Suprapubic skin (tissue), 4 donors: Measurements from ENCODE around the gene KLF9. TPM values are rescaled to one million over a fixed set of nuclear protein-coding genes. Genes with fewer than 3 reads are reported as not detected.

Experiments
- DNase-seq, 2 donors: peaks; one replicate each; pipeline ENCODE4 v3.0.0-alpha.2; 2019; ENCODE audit warnings: low spot score in 2 of 2
- H3K27ac ChIP-seq: fragments of 200-600 bp; sonication (generic); one replicate; pipeline ENCODE4 v1.5.1; 2019
- H3K27me3 ChIP-seq: fragments of 200-600 bp; sonication (generic); one replicate; pipeline ENCODE4 v1.5.1; 2019
- H3K36me3 ChIP-seq: fragments of 200-600 bp; sonication (generic); one replicate; pipeline ENCODE4 v1.5.1; 2019
- H3K4me1 ChIP-seq: fragments of 200-600 bp; sonication (generic); one replicate; pipeline ENCODE4 v1.5.1; 2019
- H3K4me3 ChIP-seq: fragments of 200-600 bp; sonication (generic); one replicate; pipeline ENCODE4 v1.5.1; 2019; ENCODE audit warnings: mild to moderate bottlenecking
- H3K9me3 ChIP-seq: fragments of 200-600 bp; sonication (generic); one replicate; pipeline ENCODE4 v1.5.1; 2019
- EP300 ChIP-seq: sonication (generic); formaldehyde crosslinking; IDR thresholded peaks from one replicate; pipeline ENCODE4 v1.6.1; 2017; ENCODE audit warnings: antibody characterized with exemption
- POLR2A ChIP-seq, 2 donors: fragments of 450-650 bp; IDR thresholded peaks; one replicate each; pipeline ENCODE4 v1.6.1; 2017; ENCODE audit warnings: antibody characterized with exemption in 2 of 2, mild to moderate bottlenecking in 2 of 2, moderate library complexity in 2 of 2
- POLR2AphosphoS5 ChIP-seq, 3 donors: sonication (generic); formaldehyde crosslinking; IDR thresholded peaks; one replicate each; pipeline ENCODE4 v1.6.1; 2017; ENCODE audit warnings: antibody characterized with exemption in 3 of 3
- WGBS: methylation state at CpG from one replicate; pipeline ENCODE4 v1.1.5; 2018; 5-methylcytosine and 5-hydroxymethylcytosine counted together
- total RNA-seq, 4 donors: library from RNA; depleted of rRNA; stranded (reverse); fragments of >200 nt; gene quantifications; one replicate each; pipeline ENCODE4 v1.1.0, GENCODE V29; 2016
- TF ChIP-seq, protein P1 (sequence below), 2 donors: fragments of 200-600 bp in 1 of 2; fragments of 450-650 bp in 1 of 2; sonication (generic) in 1 of 2; IDR thresholded peaks; one replicate each; pipeline ENCODE4 v1.5.1; 2016 to 2019; ENCODE audit warnings: antibody characterized with exemption in 2 of 2, mild to moderate bottlenecking in 1 of 2, moderate library complexity in 1 of 2

The KLF9 gene
- total RNA-seq, 4 donors from 2014 or later: 90.0 to 118 (median 109) TPM

- Histone ChIP-seq H3K36me3 (peaks cover 6% of the 10 kb centered on the region), H3K27ac (no peak overlapping the region), H3K4me1 (peaks cover 54% of the 10 kb centered on the region), H3K9me3 (no peaks in the 10 kb centered on the region), H3K27me3 (no peaks in the 10 kb centered on the region), H3K4me3 (peak overlapping the region; percentile 98)
- WGBS: 66% methylated on average over 3 of the region's 3 CpGs
- no peak for TF ChIP-seq EP300
- TF ChIP-seq POLR2A (IDR thresholded peaks at IDR 0.05): no peak
- peak in 1 of 2 donors; percentile 38 for DNase-seq
Observed at GRCh38 chr9:70409280-70409679, 5.2 kb downstream of the KLF9 start.

- Histone ChIP-seq H3K27me3 (no peaks in the 10 kb centered on the region), H3K27ac (peak overlapping the region; percentile 2), H3K9me3 (no peaks in the 10 kb centered on the region), H3K4me1 (peaks cover 61% of the 10 kb centered on the region), H3K4me3 (peak overlapping the region; percentile 17), H3K36me3 (peaks cover 6% of the 10 kb centered on the region)
- 92% methylated on average over 5 of the region's 5 CpGs for WGBS
- TF ChIP-seq POLR2AphosphoS5 (IDR thresholded peaks at IDR 0.05) (no peak), EP300 (no peak), POLR2A (IDR thresholded peaks at IDR 0.05) (no peak)
- DNase-seq: peak in 1 of 2 donors; percentile 53
Observed at GRCh38 chr9:70408393-70409040, 5.9 kb downstream of the KLF9 start.

DNA sequence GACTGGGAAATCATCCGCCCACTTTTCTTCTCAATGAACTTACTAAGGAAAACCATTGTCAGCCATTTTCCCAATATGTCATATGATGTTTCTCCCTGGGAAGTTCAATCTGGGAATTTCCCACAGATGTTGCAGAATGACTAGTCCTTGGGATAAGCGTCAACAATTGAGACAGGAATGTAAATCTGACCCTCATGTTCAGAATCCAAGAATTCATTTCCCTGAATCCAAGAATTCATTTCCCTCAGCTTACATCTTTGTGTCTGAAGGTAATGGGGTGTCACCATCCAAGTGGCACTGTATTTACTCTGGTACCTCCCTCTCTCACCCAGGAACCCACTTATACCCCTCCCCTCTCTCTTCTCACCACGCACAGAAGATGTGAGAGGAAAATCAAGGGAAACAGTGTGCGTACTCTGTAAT is 7.4 kb downstream of the KLF9 start:
- peak overlapping the region; percentile 2 for H3K27ac ChIP-seq

GRCh38 chr9:70406434-70406862 is 8.0 kb downstream of the KLF9 start:
- peaks cover 80% of the 10 kb centered on the region for H3K4me1 ChIP-seq
- peak overlapping the region; percentile 17 for H3K4me3 ChIP-seq
- H3K27me3 ChIP-seq: no peaks in the 10 kb centered on the region
- peaks cover 6% of the 10 kb centered on the region for H3K36me3 ChIP-seq
- DNase-seq: peak in 1 of 2 donors; percentile 48
- 51% methylated on average over 6 of the region's 6 CpGs for WGBS
- H3K9me3 ChIP-seq: no peaks in the 10 kb centered on the region
- TF ChIP-seq POLR2A (IDR thresholded peaks at IDR 0.05) (no peak), POLR2AphosphoS5 (IDR thresholded peaks at IDR 0.05) (no peak), EP300 (no peak)
- TF ChIP-seq, protein P1, sequence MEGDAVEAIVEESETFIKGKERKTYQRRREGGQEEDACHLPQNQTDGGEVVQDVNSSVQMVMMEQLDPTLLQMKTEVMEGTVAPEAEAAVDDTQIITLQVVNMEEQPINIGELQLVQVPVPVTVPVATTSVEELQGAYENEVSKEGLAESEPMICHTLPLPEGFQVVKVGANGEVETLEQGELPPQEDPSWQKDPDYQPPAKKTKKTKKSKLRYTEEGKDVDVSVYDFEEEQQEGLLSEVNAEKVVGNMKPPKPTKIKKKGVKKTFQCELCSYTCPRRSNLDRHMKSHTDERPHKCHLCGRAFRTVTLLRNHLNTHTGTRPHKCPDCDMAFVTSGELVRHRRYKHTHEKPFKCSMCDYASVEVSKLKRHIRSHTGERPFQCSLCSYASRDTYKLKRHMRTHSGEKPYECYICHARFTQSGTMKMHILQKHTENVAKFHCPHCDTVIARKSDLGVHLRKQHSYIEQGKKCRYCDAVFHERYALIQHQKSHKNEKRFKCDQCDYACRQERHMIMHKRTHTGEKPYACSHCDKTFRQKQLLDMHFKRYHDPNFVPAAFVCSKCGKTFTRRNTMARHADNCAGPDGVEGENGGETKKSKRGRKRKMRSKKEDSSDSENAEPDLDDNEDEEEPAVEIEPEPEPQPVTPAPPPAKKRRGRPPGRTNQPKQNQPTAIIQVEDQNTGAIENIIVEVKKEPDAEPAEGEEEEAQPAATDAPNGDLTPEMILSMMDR (IDR thresholded peaks at IDR 0.05): no peak
- H3K27ac ChIP-seq: peak overlapping the region; percentile 2

More for the DNA sequence above, 7.4 kb downstream of the KLF9 start:
- Histone ChIP-seq H3K9me3 (no peaks in the 10 kb centered on the region), H3K36me3 (peaks cover 6% of the 10 kb centered on the region), H3K4me1 (peaks cover 75% of the 10 kb centered on the region), H3K4me3 (peak overlapping the region; percentile 17), H3K27me3 (no peaks in the 10 kb centered on the region)
- DNase-seq: no peak
- 43% methylated on average over 4 of the region's 4 CpGs for whole genome bisulfite sequencing
- peak in 1 of 3 donors; percentile 11 for TF ChIP-seq POLR2AphosphoS5 (IDR thresholded peaks at IDR 0.05)
- no peak for TF ChIP-seq POLR2A (IDR thresholded peaks at IDR 0.05)
- no peak for TF ChIP-seq EP300
- TF ChIP-seq, protein P1 (IDR thresholded peaks at IDR 0.05): no peak

DNA sequence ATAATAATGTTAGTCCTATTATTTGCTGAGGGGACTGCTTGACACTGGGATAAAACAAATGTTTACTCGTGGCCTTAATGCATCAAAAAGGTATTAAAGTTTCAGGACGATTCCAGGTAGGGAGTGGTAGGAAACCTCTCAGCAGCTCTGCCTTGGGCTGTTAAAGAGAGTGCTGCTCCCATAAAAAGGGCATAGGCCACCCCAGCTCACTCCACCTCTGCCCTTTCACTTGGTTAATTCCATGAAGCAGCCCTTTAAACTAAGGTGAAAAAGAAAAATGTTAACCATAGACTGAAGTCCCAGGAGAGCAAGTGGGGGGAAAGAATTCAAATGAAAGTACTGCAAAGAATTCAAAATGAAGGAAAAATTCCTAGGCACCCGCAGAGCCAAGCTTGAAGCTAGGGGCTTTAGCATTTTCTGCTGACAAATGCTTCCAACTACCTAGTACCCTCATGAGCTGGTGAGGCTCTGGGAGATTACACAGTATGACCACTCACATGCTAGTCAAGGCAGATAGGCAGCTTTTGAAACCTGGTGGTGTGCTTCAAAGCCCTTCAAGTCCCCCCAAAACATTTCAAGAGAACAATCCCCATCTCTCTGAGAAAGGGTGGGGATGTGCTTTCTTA is 8.5 kb downstream of the KLF9 start:
- H3K36me3 ChIP-seq: peaks cover 6% of the 10 kb centered on the region
- 61% methylated on average over 3 of the region's 3 CpGs for WGBS
- peak overlapping the region; percentile 2 for H3K27ac ChIP-seq
- peaks cover 80% of the 10 kb centered on the region for H3K4me1 ChIP-seq
- H3K9me3 ChIP-seq: no peaks in the 10 kb centered on the region
- peak overlapping the region; percentile 17 for H3K4me3 ChIP-seq
- TF ChIP-seq, protein P1 (IDR thresholded peaks at IDR 0.05): no peak
- no peak for TF ChIP-seq EP300
- DNase-seq: no peak
- H3K27me3 ChIP-seq: no peaks in the 10 kb centered on the region

- TF ChIP-seq EP300 (no peak), POLR2A (IDR thresholded peaks at IDR 0.05) (no peak), POLR2AphosphoS5 (IDR thresholded peaks at IDR 0.05) (no peak)
- TF ChIP-seq, protein P1 (IDR thresholded peaks at IDR 0.05): no peak
- no peak overlapping the region for H3K27ac ChIP-seq
- 74% methylated on average over 2 of the region's 2 CpGs for WGBS
- DNase-seq: peak in 1 of 2 donors; percentile 44
- no peaks in the 10 kb centered on the region for H3K9me3 ChIP-seq
- H3K4me3 ChIP-seq: peak overlapping the region; percentile 17
- no peaks in the 10 kb centered on the region for H3K27me3 ChIP-seq
- peaks cover 6% of the 10 kb centered on the region for H3K36me3 ChIP-seq
- peaks cover 83% of the 10 kb centered on the region for H3K4me1 ChIP-seq
Observed at GRCh38 chr9:70404261-70404660, 10.2 kb downstream of the KLF9 start.
